HepG2 (cell line): Measurements from ENCODE around the gene ADAMTS4. TPM values are rescaled to one million over a fixed set of nuclear protein-coding genes. Genes with fewer than 3 reads are reported as not detected.

Experiments used
- CBFB ChIP-seq: sonication (generic); formaldehyde crosslinking; IDR thresholded peaks from 2 replicates; pipeline ENCODE4 v1.4.0; 2020; ENCODE audit warnings: missing genetic modification reagents
- CENPT ChIP-seq: sonication (generic); formaldehyde crosslinking; IDR thresholded peaks from 2 replicates; pipeline ENCODE4 v1.8.0; 2022; ENCODE audit warnings: low read depth, mild to moderate bottlenecking, moderate library complexity, missing genetic modification reagents
- CTCF ChIP-seq: sonication (generic); formaldehyde crosslinking; IDR thresholded peaks from 2 replicates; pipeline ENCODE4 v1.5.0; 2020; ENCODE audit warnings: mild to moderate bottlenecking, missing genetic modification reagents, moderate library complexity
- ERF ChIP-seq: IDR thresholded peaks from 2 replicates; pipeline ENCODE4 v1.6.1; 2018; ENCODE audit warnings: missing biosample characterization, missing genetic modification reagents
- ISX ChIP-seq: sonication (generic); formaldehyde crosslinking; conservative IDR thresholded peaks from 2 replicates; pipeline ENCODE4 v1.5.0; 2020; ENCODE audit warnings: missing genetic modification reagents
- KLF11 ChIP-seq: IDR thresholded peaks from 2 replicates; pipeline ENCODE4 v1.6.1; 2016; ENCODE audit warnings: missing compliant biosample characterization
- MTA1 ChIP-seq: sonication (generic); formaldehyde crosslinking; IDR thresholded peaks from 2 replicates; pipeline ENCODE4 v1.4.0; 2020; ENCODE audit warnings: missing genetic modification reagents, mild to moderate bottlenecking, borderline replicate concordance
- MXD3 ChIP-seq: IDR thresholded peaks from 2 replicates; pipeline ENCODE4 v1.6.1; 2016; ENCODE audit warnings: mild to moderate bottlenecking, missing biosample characterization, missing genetic modification reagents
- ONECUT2 ChIP-seq: sonication (generic); formaldehyde crosslinking; IDR thresholded peaks from 2 replicates; pipeline ENCODE4 v1.4.0; 2020; ENCODE audit warnings: missing genetic modification reagents
- PPARG ChIP-seq: conservative IDR thresholded peaks from 2 replicates; pipeline ENCODE4 v1.6.1; 2016; ENCODE audit warnings: missing biosample characterization, missing genetic modification reagents
- REPIN1 ChIP-seq: sonication (generic); formaldehyde crosslinking; IDR thresholded peaks from 2 replicates; pipeline ENCODE4 v1.8.0; 2022; ENCODE audit warnings: missing genetic modification reagents, low read depth, mild to moderate bottlenecking, borderline replicate concordance
- RFXANK ChIP-seq: IDR thresholded peaks from 2 replicates; pipeline ENCODE4 v1.6.1; 2016
- SRSF1 ChIP-seq: fragments of 200-400 bp; formaldehyde crosslinking; optimal IDR thresholded peaks from 2 replicates; pipeline ENCODE3; 2017; ENCODE audit warnings: mild to moderate bottlenecking, low read depth, low read length, moderate library complexity
- UBTF ChIP-seq: sonication (generic); formaldehyde crosslinking; IDR thresholded peaks from 2 replicates; pipeline ENCODE4 v1.4.0; 2020; ENCODE audit warnings: mild to moderate bottlenecking, missing genetic modification reagents
- ZFY ChIP-seq: sonication (generic); formaldehyde crosslinking; IDR thresholded peaks from 2 replicates; pipeline ENCODE4 v1.4.0; 2020; ENCODE audit warnings: missing genetic modification reagents
- ZNF34 ChIP-seq: sonication (generic); formaldehyde crosslinking; IDR thresholded peaks from 2 replicates; pipeline ENCODE4 v1.4.0; 2020; ENCODE audit warnings: mild to moderate bottlenecking, missing genetic modification reagents, borderline replicate concordance
- ZNF747 ChIP-seq: sonication (generic); formaldehyde crosslinking; IDR thresholded peaks from 2 replicates; pipeline ENCODE4 v1.8.1; 2023; ENCODE audit warnings: missing genetic modification reagents, mild to moderate bottlenecking, borderline replicate concordance
- ZNF780A ChIP-seq: sonication (generic); formaldehyde crosslinking; IDR thresholded peaks from 2 replicates; pipeline ENCODE4 v1.8.0; 2022; ENCODE audit warnings: mild to moderate bottlenecking, missing genetic modification reagents, moderate library complexity
- ZNF83 ChIP-seq: sonication (generic); formaldehyde crosslinking; IDR thresholded peaks from 2 replicates; pipeline ENCODE4 v1.4.0; 2020; ENCODE audit warnings: missing genetic modification reagents, mild to moderate bottlenecking, borderline replicate concordance
- polyA plus RNA-seq, 8 experiments: library from polyadenylated mRNA; depleted of rRNA in 3 of 8; stranded (reverse) in 7 of 8; unstranded in 1 of 8; fragments of >200 nt; fragmentation: Illumina TruSeq in 4 of 8; extraction: Trizol in 4 of 8; gene quantifications; 2 replicates each; pipeline versions ENCODE4 v1.2.1 to v1.2.3, GENCODE V29; 2011 to 2016; ENCODE audit warnings: low read depth in 4 of 8, missing spikeins in 1 of 8, mixed read lengths in 1 of 8; ENCODE audit not compliant: insufficient read depth in 1 of 8
- total RNA-seq, 5 experiments: library from RNA; depleted of rRNA; stranded (reverse); fragments of >200 nt; fragmentation: Illumina TruSeq; extraction: Trizol; gene quantifications; 2 replicates each; pipeline ENCODE4 v1.2.3, GENCODE V29; 2016; ENCODE audit warnings: low read depth in 1 of 5
- TF ChIP-seq, protein P1 (sequence below): sonication (generic); formaldehyde crosslinking; IDR thresholded peaks from 2 replicates; pipeline ENCODE4 v1.4.0; 2020; ENCODE audit warnings: mild to moderate bottlenecking, missing genetic modification reagents
- TF ChIP-seq, protein P2 (sequence below): sonication (generic); IDR thresholded peaks from 2 replicates; pipeline ENCODE4 v1.6.1; 2016; ENCODE audit warnings: low read depth, borderline replicate concordance

The ADAMTS4 gene
- total and polyA plus RNA-seq, 2 of the 13 experiments (the other 11 are each of a cell fraction or from before 2014, with no cell fraction given): 0.51 to 1.7 TPM

- peak; percentile 78 for TF ChIP-seq CTCF (CRISPR knock-in tag)
- peak; percentile 67; the same call in 1 of the 2 replicates for TF ChIP-seq KLF11 (CRISPR knock-in tag)
- TF ChIP-seq RFXANK (CRISPR knock-in tag): peak; percentile 81
- peak; percentile 51; the same call in 1 of the 2 replicates for TF ChIP-seq ZNF83 (CRISPR knock-in tag)
- TF ChIP-seq, protein P1, sequence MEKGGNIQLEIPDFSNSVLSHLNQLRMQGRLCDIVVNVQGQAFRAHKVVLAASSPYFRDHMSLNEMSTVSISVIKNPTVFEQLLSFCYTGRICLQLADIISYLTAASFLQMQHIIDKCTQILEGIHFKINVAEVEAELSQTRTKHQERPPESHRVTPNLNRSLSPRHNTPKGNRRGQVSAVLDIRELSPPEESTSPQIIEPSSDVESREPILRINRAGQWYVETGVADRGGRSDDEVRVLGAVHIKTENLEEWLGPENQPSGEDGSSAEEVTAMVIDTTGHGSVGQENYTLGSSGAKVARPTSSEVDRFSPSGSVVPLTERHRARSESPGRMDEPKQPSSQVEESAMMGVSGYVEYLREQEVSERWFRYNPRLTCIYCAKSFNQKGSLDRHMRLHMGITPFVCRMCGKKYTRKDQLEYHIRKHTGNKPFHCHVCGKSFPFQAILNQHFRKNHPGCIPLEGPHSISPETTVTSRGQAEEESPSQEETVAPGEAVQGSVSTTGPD (CRISPR knock-in tag): no peak
- TF ChIP-seq ERF (CRISPR knock-in tag): peak; percentile 72
- TF ChIP-seq SRSF1: no peak
- TF ChIP-seq CENPT: no peak
- peak; percentile 24; the same call in 1 of the 2 replicates for TF ChIP-seq PPARG (CRISPR knock-in tag)
- no peak for TF ChIP-seq REPIN1 (CRISPR knock-in tag)
- TF ChIP-seq, protein P2, sequence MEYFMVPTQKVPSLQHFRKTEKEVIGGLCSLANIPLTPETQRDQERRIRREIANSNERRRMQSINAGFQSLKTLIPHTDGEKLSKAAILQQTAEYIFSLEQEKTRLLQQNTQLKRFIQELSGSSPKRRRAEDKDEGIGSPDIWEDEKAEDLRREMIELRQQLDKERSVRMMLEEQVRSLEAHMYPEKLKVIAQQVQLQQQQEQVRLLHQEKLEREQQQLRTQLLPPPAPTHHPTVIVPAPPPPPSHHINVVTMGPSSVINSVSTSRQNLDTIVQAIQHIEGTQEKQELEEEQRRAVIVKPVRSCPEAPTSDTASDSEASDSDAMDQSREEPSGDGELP: peak; percentile 34; the same call in 1 of the 2 replicates
- no peak for TF ChIP-seq ISX (CRISPR knock-in tag)
- peak; percentile 75 for TF ChIP-seq UBTF
- TF ChIP-seq ONECUT2: 0 out of 2 replicates have a peak, but pooled peaks have one; percentile 13
- TF ChIP-seq MTA1 (CRISPR knock-in tag): 0 out of 2 replicates have a peak, but pooled peaks have one; percentile 28
- TF ChIP-seq ZNF780A: no peak
- TF ChIP-seq MXD3 (CRISPR knock-in tag): peak; percentile 90
- TF ChIP-seq ZNF34 (CRISPR knock-in tag): peak; percentile 95
- TF ChIP-seq CBFB: peak; percentile 63
- TF ChIP-seq ZFY: peak; percentile 89
- TF ChIP-seq ZNF747 (CRISPR knock-in tag): no peak; the same call in 1 of the 2 replicates
Measured at GRCh38 chr1:161177112-161177935, 21.5 kb downstream of the ADAMTS4 start, which contains the start of gene B4GALT3 (continued).
